ENCODE results near the gene EPHA3.
"Not testable (repeated sequence)": the region's sequence is repeated elsewhere in the genome, so short reads cannot be mapped to it uniquely, and the experiment has no call there.

EPHA3 gene

DNA sequence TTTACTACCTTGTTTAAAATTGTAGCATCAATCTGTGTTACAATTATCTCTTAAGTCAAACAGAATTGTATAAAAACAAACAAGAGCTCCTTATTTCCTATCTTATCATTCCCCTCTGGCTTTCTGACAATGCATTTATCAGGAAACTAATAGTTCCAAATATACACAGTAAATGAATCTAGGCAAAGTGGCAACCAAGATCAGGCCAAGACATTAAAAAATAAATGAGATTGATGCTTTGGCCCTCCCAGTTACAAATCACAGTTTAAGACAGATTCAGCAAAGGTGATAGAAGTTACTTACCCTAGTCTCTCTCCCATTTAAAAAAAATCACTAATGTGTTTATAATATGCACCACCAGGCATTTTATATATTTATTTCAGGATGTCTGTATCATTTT lies 236.7 kb downstream of the EPHA3 start:
- TF ChIP-seq POU2F2 (IDR thresholded peaks at IDR 0.05; ENCODE audit: low read depth, low read length): no peak
- no peak for TF ChIP-seq PAX5 (IDR thresholded peaks at IDR 0.05; ENCODE audit: insufficient read depth, low read length, severe bottlenecking)
- no peak for TF ChIP-seq POLR2A (IDR thresholded peaks at IDR 0.05; ENCODE audit: low read depth, low read length)
- TF ChIP-seq POLR2AphosphoS5 (IDR thresholded peaks at IDR 0.05; ENCODE audit: low read depth, low read length): no peak
- TF ChIP-seq TAF1 (IDR thresholded peaks at IDR 0.05; ENCODE audit: low read depth, low read length): no peak
- TF ChIP-seq SPI1 (IDR thresholded peaks at IDR 0.05; ENCODE audit: low read depth, low read length): no peak

DNA sequence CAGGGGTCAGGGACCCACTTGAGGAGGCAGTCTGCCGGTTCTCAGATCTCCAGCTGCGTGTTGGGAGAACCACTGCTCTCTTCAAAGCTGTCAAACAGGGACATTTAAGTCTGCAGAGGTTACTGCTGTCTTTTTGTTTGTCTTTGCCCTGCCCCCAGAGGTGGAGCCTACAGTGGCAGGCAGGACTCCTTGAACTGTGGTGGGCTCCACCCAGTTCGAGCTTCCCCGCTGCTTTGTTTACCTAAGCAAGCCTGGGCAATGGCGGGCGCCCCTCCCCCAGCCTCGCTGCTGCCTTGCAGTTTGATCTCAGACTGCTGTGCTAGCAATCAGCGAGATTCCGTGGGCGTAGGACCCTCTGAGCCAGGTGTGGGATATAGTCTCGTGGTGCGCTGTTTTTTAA lies 243.5 kb downstream of the EPHA3 start:
- not testable (repeated sequence) for FAIRE-seq; DNase-seq (ENCODE audit: insufficient read length, low spot score)

More for the DNA sequence above, 236.7 kb downstream of the EPHA3 start:
- DNase-seq (ENCODE audit: insufficient read length, low spot score): no peak
- FAIRE-seq: no peak

DNA sequence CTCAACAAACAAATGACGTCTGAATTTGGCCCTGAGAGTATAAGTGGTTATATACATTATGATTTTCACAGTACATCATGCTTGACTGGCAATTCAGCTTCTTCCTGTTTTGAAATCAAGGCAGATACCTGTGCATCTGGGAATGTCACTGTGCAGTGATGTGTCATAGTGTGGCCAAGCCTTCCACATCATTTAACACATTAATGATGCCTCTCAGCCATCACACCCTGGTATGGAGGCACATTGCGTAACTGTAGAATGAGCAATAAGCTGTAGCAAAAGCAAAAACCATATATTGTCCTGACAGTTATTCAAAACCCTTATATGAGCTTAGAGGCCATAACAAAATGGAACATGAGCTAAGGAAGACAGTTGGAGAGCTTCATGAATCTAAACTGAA lies 246.0 kb downstream of the EPHA3 start:
- TF ChIP-seq TAF1 (IDR thresholded peaks at IDR 0.05; ENCODE audit: low read depth, low read length): no peak
- TF ChIP-seq PAX5 (IDR thresholded peaks at IDR 0.05; ENCODE audit: insufficient read depth, low read length, severe bottlenecking): no peak
- TF ChIP-seq POLR2AphosphoS5 (IDR thresholded peaks at IDR 0.05; ENCODE audit: low read depth, low read length): no peak
- TF ChIP-seq SPI1 (IDR thresholded peaks at IDR 0.05; ENCODE audit: low read depth, low read length): no peak
- TF ChIP-seq POU2F2 (IDR thresholded peaks at IDR 0.05; ENCODE audit: low read depth, low read length): no peak
- no peak for TF ChIP-seq POLR2A (IDR thresholded peaks at IDR 0.05; ENCODE audit: low read depth, low read length)
- DNase-seq (ENCODE audit: insufficient read length, low spot score) (no peak), FAIRE-seq (no peak)

DNA sequence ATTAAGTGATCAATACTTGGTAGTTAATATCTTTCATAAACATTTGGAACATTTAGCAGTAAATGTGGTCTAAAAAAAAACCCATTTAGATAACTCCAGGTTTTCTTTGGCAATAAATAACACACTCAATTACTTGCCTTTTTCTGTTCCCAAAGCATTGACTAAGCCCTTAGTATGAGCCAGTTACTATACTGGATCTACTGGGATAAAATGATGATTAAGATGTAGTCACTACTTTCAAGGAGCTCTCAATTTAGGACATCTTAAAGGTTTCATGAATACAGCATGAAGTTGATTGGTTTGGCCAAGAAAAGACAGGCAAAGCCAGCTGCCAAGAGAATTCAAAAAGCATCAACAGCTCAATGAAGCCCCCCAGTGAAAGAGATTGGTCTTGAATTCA lies 250.9 kb downstream of the EPHA3 start:
- TF ChIP-seq POLR2A (IDR thresholded peaks at IDR 0.05; ENCODE audit: low read depth, low read length): no peak
- TF ChIP-seq POLR2AphosphoS5 (IDR thresholded peaks at IDR 0.05; ENCODE audit: low read depth, low read length): no peak
- no peak for TF ChIP-seq TAF1 (IDR thresholded peaks at IDR 0.05; ENCODE audit: low read depth, low read length)
- no peak for TF ChIP-seq PAX5 (IDR thresholded peaks at IDR 0.05; ENCODE audit: insufficient read depth, low read length, severe bottlenecking)
- TF ChIP-seq SPI1 (IDR thresholded peaks at IDR 0.05; ENCODE audit: low read depth, low read length): no peak
- no peak for TF ChIP-seq POU2F2 (IDR thresholded peaks at IDR 0.05; ENCODE audit: low read depth, low read length)
- DNase-seq (ENCODE audit: insufficient read length, low spot score): no peak
- FAIRE-seq: no peak

DNA sequence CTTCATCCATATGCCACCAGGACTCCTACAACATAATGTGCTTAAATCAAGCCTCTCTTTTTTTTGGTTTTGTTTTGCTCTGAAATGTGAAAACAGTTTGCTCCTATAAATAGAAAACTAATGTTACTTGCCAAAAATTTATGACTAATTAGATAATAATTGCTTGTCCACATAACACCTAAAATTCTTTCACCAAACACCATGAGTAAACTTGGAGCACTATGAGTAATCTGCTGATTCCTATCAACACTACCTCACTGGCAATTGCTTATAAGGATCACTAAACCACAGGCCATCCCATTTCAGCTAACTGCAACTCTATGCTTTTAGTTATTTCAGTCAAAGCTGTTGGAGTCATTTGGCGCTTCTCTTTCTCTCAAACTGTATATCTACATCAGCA lies 252.7 kb downstream of the EPHA3 start:
- FAIRE-seq (no peak), DNase-seq (ENCODE audit: insufficient read length, low spot score) (no peak)
- TF ChIP-seq PAX5 (IDR thresholded peaks at IDR 0.05; ENCODE audit: insufficient read depth, low read length, severe bottlenecking) (no peak), POU2F2 (IDR thresholded peaks at IDR 0.05; ENCODE audit: low read depth, low read length) (no peak), POLR2AphosphoS5 (IDR thresholded peaks at IDR 0.05; ENCODE audit: low read depth, low read length) (no peak), TAF1 (IDR thresholded peaks at IDR 0.05; ENCODE audit: low read depth, low read length) (no peak), POLR2A (IDR thresholded peaks at IDR 0.05; ENCODE audit: low read depth, low read length) (no peak), SPI1 (IDR thresholded peaks at IDR 0.05; ENCODE audit: low read depth, low read length) (no peak)

DNA sequence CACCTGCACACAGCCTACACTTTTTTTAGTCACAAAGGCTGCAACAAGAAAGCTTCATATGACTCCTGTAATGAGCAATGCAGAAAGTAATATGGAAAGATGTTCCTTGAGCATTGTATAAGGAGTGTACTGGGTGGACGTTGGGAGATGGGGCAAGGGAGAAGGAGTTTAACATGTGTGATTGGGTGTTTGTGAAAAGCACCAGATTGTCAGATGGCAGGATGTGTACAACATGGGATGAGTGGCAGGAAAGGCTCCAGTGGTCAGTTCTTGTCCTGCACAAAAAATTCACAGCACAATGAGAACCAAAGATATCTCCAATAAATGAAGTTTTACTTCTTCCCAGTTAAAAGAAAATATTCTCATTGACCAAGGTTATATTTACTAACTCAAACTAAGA lies 255.1 kb downstream of the EPHA3 start:
- FAIRE-seq: no peak
- no peak for DNase-seq (ENCODE audit: insufficient read length, low spot score)

DNA sequence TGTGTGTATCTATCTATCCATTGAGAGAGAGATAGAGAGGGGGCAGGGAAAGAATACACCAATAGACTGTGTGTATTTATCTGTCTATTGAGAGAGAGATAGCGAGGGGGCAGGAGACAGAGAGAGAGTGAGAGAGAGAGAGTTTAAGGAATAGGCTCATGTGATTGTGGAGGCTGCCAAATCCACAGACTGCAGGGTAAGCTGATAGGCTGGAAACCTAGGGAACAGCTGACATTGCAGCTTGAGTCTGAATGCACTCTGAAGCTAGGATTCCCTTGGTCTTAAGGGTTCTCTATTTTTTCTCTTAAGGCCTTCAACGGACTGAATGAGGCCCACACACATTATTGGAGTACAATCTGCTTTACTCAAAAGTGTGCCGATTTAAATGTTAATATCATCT lies 255.8 kb downstream of the EPHA3 start:
- no peak for TF ChIP-seq POLR2AphosphoS5 (IDR thresholded peaks at IDR 0.05; ENCODE audit: low read depth, low read length)
- TF ChIP-seq PAX5 (IDR thresholded peaks at IDR 0.05; ENCODE audit: insufficient read depth, low read length, severe bottlenecking): no peak
- no peak for TF ChIP-seq POLR2A (IDR thresholded peaks at IDR 0.05; ENCODE audit: low read depth, low read length)
- DNase-seq (ENCODE audit: insufficient read length, low spot score) (no peak), FAIRE-seq (no peak)

More for the DNA sequence above, 255.1 kb downstream of the EPHA3 start:
- no peak for TF ChIP-seq TAF1 (IDR thresholded peaks at IDR 0.05; ENCODE audit: low read depth, low read length)

DNA sequence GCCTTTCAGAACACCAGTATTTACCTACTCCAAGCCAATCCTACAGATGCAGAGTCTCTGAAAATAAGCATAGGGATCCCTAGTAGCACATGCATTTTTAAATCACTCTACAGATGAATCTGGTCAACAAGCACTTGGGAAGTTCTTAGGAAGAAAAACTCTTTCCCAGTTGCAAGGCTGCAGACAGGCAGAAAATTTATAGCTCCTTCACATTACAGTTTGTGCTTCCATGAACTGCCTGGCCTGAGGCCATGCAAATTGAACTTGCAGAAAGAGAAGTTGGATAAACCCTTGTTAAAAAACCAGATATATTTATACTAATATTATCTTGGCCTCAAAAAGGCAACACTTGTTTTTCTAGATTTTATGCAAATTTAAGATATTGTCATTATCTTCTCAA lies 256.9 kb downstream of the EPHA3 start:
- TF ChIP-seq POU2F2 (IDR thresholded peaks at IDR 0.05; ENCODE audit: low read depth, low read length) (no peak), POLR2A (IDR thresholded peaks at IDR 0.05; ENCODE audit: low read depth, low read length) (no peak), SPI1 (IDR thresholded peaks at IDR 0.05; ENCODE audit: low read depth, low read length) (no peak), TAF1 (IDR thresholded peaks at IDR 0.05; ENCODE audit: low read depth, low read length) (no peak), POLR2AphosphoS5 (IDR thresholded peaks at IDR 0.05; ENCODE audit: low read depth, low read length) (no peak), PAX5 (IDR thresholded peaks at IDR 0.05; ENCODE audit: insufficient read depth, low read length, severe bottlenecking) (no peak)
- no peak for FAIRE-seq
- DNase-seq (ENCODE audit: insufficient read length, low spot score): no peak

DNA sequence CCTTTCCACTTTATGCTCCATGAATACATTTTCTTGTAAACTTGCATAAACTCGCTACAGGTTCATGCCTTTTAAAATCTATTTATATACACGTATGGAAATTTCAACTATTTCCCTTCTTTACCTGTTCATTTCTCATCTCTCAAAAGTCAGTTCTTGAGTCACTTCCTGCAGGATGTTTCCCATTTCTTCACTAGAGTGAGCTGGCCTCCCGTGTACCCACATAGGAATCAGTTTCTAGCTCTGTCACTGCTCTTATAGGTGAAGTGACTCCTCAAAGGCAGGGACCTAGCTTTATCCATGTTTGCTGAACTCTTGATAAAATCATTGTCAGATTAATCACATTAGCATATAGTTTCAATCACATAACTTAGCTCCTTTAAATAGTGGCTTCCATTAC lies 259.7 kb downstream of the EPHA3 start:
- TF ChIP-seq POLR2AphosphoS5 (IDR thresholded peaks at IDR 0.05; ENCODE audit: low read depth, low read length): no peak
- no peak for TF ChIP-seq POLR2A (IDR thresholded peaks at IDR 0.05; ENCODE audit: low read depth, low read length)
- TF ChIP-seq POU2F2 (IDR thresholded peaks at IDR 0.05; ENCODE audit: low read depth, low read length): no peak
- no peak for TF ChIP-seq PAX5 (IDR thresholded peaks at IDR 0.05; ENCODE audit: insufficient read depth, low read length, severe bottlenecking)
- no peak for TF ChIP-seq TAF1 (IDR thresholded peaks at IDR 0.05; ENCODE audit: low read depth, low read length)
- TF ChIP-seq SPI1 (IDR thresholded peaks at IDR 0.05; ENCODE audit: low read depth, low read length): no peak
- DNase-seq (ENCODE audit: insufficient read length, low spot score) (no peak), FAIRE-seq (no peak)

DNA sequence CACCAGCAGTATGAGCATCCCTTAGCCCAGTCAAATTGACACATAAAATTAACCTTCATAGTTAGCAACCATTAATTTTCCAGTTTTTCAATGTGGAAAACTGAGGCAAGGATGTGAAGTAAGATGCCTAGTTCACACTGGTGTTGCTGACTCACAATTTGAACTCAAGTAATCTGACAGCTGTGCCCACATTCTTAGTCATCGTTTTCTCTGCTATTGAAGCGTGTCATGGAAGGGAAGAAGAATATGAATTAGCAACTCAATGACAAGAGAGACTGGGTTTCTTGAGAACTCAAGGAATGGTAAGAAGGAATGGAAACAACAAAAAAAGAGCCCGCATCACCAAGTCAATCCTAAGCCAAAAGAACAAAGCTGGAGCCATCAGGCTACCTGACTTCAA lies 261.4 kb downstream of the EPHA3 start:
- FAIRE-seq: no peak
- DNase-seq (ENCODE audit: insufficient read length, low spot score): no peak
- no peak for TF ChIP-seq POLR2A (IDR thresholded peaks at IDR 0.05; ENCODE audit: low read depth, low read length)
- no peak for TF ChIP-seq SPI1 (IDR thresholded peaks at IDR 0.05; ENCODE audit: low read depth, low read length)
- no peak for TF ChIP-seq PAX5 (IDR thresholded peaks at IDR 0.05; ENCODE audit: insufficient read depth, low read length, severe bottlenecking)
- no peak for TF ChIP-seq TAF1 (IDR thresholded peaks at IDR 0.05; ENCODE audit: low read depth, low read length)
- no peak for TF ChIP-seq POU2F2 (IDR thresholded peaks at IDR 0.05; ENCODE audit: low read depth, low read length)
- TF ChIP-seq POLR2AphosphoS5 (IDR thresholded peaks at IDR 0.05; ENCODE audit: low read depth, low read length): no peak

DNA sequence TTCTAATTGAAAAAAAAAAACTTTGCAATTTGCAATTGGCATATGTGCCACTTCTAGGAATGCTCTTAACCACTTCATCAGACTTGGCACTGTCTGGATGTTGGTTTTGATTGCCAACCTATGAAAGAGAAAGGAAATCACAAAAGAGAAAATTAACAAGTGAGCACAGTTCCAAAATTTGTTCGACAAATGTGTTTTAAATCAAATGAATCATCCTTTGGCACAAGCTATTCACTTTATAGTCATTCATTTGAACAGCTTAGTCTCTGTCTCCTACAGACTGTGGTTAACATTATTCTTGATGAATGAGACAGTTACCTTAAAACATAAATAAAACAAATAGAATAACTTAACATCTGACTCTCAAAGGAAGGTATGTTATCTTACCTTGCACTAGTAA lies 265.0 kb downstream of the EPHA3 start:
- no peak for DNase-seq (ENCODE audit: insufficient read length, low spot score)
- TF ChIP-seq SPI1 (IDR thresholded peaks at IDR 0.05; ENCODE audit: low read depth, low read length) (no peak), POU2F2 (IDR thresholded peaks at IDR 0.05; ENCODE audit: low read depth, low read length) (no peak), PAX5 (IDR thresholded peaks at IDR 0.05; ENCODE audit: insufficient read depth, low read length, severe bottlenecking) (no peak), POLR2AphosphoS5 (IDR thresholded peaks at IDR 0.05; ENCODE audit: low read depth, low read length) (no peak)
- FAIRE-seq: no peak
